ENCODE measurements around the gene SMAD2.
"Not testable (repeated sequence)": the region's sequence is repeated elsewhere in the genome, so short reads cannot be mapped to it uniquely, and the experiment has no call there.

Gene SMAD2

DNA sequence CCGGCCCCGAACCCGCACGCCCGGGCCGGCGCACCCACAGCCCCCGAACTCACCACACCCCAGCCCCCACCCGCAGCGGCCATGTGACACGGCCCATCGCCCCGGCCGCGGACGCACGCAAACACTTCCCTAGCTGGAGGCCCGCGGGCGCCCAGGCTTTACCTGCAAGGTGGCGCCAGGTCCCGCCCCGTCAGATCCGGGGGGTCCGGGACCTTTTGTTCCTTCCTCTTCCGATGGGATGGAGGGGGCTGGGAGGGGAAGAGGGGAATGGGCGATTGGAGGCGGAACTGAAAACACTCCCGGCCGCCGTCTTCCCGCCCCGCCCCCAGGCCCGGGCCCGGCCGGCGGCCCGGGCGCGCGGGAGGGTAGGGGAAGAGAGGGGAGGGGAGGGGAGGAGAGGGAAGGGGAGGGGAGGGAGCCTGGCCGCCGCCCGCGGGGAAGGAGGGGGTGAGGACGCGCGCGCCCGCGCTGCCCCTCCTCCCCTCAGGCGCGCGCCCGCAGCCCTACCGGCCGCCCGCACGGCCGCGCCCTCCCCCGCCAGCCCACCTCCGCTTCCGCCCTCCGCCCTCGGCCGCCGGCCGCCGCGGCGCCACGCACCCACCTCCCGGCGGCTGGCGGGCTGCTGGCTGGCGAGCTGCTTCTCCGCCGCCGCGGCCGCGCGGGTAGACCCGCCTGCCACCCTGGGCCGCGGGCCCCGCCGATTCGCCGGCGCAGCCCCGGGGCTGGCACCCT, at the start of gene SMAD2:
Gene SMAD2, minus strand, starts transcription at position 461 of the 732 bp plus-strand sequence. CDS start 33,903 bp downstream, outside the sequence.
- TF ChIP-seq ZNF274 (IDR thresholded peaks at IDR 0.05; ENCODE audit: low read depth, low read length): no peak

DNA sequence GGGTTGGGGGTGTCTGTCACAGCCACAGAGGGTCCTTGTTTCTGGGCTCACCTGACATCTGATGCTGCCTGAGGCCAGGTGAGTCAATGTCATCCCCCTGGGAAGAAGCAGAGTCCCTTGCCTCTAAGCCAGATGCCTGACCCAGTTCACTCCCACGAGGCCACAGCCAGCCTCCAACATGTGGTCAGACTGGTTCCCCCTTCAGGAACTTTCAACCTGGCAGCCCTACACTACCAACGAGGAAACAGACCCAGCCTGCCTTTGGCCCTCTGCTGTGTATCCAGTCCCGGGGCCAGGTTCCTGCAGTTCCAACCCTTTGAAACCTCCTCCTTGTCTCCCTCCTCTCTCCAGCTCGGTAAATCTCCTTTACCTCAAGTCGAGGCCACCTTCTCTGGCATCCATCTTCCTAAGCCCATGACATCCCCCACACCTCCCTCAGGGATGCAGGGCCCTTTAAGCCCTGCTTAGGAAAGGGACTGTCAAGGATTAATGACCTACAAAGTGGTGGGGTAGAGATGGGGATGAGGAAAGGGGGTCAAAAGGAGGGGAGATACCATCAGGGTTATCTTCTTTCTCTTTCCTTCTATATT, 49.2 kb upstream of the SMAD2 start:
- no peak for TF ChIP-seq ZNF274 (IDR thresholded peaks at IDR 0.05; ENCODE audit: low read depth, low read length)

More for the DNA sequence above, at the start of gene SMAD2:
- peak within 1 kb of the TSS; percentile 95 for H3K4me3 ChIP-seq (ENCODE audit: low read length)

DNA sequence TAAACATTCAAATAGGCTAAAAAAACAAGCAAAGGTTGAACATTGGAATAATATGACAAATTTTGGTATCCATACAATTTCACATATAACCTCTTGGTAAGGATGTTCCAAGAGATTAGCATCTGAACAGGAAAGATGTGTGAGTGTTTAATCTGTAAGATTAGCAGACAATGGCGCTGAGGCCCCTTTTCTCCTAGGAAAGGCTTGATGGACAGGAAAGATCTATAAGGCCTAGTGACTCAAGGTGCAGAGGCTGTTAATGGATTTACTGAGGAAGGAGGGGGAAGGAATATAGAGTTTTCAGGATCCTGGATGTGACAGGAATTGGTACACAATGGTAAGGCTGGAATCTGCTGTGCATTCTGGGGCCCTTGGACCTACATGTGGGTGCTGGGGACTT, 48.1 kb upstream of the SMAD2 start:
- TF ChIP-seq ZNF274 (IDR thresholded peaks at IDR 0.05; ENCODE audit: low read depth, low read length): no peak
- no peak overlapping the region for H3K4me3 ChIP-seq (ENCODE audit: low read length)

More for the DNA sequence above, 49.2 kb upstream of the SMAD2 start:
- H3K4me3 ChIP-seq (ENCODE audit: low read length): no peak overlapping the region

DNA sequence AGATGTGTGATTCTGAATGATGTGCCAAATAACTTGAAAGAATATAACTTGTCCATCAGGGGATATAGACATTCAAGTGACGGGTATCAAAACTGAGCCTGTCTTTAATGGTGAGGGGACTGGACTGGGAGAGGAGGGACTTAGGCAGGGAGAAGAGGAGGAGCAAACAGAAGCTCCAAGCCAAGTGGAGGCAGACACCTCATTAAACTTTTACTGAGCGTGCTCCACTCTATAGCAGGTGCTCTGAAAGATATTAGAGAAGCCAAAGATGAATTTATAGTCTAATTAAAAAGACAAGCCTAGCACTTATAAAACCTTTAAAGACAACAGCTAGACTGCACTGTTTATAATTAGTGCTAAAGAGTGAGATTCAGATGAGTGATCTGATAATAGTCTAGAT, 47.7 kb upstream of the SMAD2 start:
- no peak for TF ChIP-seq ZNF274 (IDR thresholded peaks at IDR 0.05; ENCODE audit: low read depth, low read length)
- no peak overlapping the region for H3K4me3 ChIP-seq (ENCODE audit: low read length)

DNA sequence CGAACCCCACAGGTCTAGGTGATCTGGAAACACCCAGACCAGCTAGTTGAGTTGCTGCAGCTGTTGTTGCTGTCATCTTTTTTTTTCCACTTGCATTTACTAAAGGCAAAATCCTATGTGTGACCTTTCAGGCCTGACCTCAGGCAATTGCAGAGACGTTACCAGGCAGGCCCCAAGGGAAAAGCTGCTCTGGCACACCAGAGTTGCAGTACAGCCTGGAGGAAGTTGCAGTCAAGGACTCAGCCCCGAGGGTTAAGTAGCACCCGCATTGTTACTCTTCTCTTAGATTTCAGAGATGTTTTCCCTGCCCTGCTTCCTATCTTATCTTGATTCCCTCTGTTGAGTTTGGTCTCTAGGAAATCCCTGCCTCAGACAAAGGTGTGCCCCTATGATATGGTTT, 45.2 kb upstream of the SMAD2 start:
- no peak for TF ChIP-seq ZNF274 (IDR thresholded peaks at IDR 0.05; ENCODE audit: low read depth, low read length)
- no peak overlapping the region for H3K4me3 ChIP-seq (ENCODE audit: low read length)

DNA sequence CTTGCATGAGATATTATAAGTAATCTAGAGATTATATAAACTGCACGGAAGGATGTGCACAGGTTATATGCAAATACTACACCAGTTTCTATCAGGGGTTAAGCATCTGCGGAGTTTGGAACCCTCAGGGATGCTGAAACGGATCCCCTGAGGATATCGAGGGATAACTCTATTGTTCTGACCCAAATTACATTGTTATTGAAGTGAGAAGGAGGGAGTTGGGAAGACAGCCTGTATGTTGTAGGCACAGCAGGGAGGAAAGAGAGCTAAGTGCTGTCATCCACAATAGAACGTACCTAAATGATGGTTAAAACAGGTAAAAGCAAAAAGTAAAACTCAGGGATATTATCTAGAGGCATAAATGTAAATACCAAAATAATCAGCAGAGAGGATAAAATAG, 44.6 kb upstream of the SMAD2 start:
- no peak overlapping the region for H3K4me3 ChIP-seq (ENCODE audit: low read length)
- TF ChIP-seq ZNF274 (IDR thresholded peaks at IDR 0.05; ENCODE audit: low read depth, low read length): no peak

DNA sequence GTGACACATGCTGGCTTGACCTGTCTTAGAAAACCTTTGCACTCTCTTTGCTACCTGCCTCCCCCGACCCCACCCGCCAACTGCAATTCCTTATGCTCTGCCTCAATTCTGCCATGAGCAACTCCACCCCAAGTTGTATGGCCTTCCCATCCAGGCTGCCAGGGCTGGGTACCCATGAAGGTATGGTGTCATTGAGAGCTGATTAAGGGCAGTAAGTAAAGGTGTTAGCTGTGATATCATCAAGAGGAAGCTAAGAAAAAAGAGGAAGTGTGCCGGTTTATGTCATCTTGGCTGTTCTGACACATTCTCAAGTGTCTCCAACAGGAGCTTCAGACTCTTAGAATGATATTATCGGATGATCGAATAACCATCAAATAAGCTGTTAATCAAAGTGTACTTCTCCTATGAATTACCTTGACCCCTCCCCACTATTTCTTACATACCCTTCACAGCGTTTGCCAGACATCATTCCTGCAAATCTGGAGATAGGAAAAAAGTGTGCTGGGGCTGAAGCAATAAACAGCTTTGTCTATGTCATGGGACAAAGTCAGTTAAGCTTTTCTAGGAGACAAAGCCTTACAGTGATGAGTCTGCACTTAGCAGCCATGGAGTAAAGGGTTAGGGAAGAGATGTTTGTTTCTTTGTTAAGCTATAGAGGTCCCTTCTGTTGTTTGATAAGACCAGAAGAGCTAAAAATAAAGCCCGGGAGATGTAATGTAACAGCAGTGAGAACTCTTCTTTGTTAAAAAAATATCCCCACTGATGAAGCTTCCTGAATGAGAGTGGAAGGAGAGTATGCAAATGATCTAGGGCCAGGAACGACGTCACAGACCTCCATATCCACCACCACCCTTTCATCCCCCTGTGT, 40.4 kb upstream of the SMAD2 start:
- no peak for TF ChIP-seq ZNF274 (IDR thresholded peaks at IDR 0.05; ENCODE audit: low read depth, low read length)
- H3K4me3 ChIP-seq (ENCODE audit: low read length): no peak overlapping the region

DNA sequence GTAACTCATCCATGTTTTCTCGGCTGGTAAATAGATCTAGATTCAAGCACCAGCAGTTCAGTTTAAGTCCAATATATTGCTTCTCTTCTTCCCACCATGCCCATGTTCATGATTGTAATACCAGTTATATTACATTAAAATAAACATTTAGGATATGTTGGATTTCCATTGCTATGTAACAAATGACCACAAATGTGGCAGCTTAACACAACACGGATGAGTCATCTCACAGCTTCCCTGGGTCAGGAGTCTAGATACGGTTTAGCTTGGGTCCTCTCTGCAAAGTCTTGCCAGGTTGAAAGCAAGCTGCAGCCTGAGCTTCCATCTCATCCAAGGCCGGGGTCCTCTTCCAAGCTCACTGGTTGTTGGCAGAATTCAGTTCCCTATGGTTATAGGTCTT, 39.4 kb upstream of the SMAD2 start:
- H3K4me3 ChIP-seq (ENCODE audit: low read length): no peak overlapping the region
- no peak for TF ChIP-seq ZNF274 (IDR thresholded peaks at IDR 0.05; ENCODE audit: low read depth, low read length)

DNA sequence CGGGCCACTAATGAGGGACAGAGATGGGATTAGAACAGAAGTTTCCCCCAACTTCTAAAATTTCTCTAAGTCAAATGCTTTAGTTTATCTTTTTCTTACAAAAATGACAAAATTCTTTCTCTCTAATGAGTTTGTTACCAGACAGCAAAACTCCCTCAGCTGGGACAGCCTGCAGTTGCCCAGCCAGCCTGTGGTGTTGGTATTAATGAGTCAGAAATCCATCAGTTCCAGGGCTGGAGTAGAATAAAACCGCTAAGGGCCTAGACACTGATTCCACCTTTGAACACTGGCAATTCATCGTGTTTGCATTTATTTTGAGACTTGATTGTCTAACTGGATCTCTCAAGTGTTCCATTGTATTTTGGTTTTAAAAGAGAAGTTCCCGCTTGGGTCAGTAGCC, 38.3 kb upstream of the SMAD2 start:
- H3K4me3 ChIP-seq (ENCODE audit: low read length): no peak overlapping the region
- no peak for TF ChIP-seq ZNF274 (IDR thresholded peaks at IDR 0.05; ENCODE audit: low read depth, low read length)

DNA sequence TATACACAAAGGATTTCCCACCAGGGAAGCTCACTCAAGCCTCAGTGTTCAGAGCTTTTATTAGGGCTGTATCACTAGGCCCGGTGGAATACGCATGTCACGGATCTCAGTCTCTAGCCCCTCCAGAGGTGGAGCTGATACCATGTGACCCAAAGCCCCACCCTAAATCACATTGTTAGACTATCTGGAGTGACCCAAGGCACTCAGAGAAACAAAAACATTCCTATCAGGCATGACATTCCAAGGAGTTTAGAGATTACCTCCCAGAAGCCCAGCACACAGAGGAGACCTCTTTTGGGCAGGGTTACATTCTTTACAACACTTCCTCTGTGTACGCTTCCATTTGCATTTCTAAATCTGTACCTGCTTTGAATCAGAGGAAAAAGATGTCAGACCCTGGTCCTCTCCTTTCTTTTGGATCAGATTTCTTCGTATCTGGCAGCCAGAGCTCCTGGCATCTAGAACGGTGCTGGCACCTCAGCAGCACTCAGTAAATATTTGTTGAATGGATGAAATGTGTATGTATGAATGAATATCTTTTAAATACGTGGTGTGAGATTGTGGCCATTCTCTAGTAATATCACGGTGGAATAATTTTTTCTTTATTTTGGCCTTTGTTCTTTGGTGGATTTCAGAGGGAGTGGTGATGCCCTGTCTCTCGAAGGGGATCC, 37.7 kb upstream of the SMAD2 start:
- TF ChIP-seq ZNF274 (IDR thresholded peaks at IDR 0.05; ENCODE audit: low read depth, low read length): no peak
- H3K4me3 ChIP-seq (ENCODE audit: low read length): no peak overlapping the region

DNA sequence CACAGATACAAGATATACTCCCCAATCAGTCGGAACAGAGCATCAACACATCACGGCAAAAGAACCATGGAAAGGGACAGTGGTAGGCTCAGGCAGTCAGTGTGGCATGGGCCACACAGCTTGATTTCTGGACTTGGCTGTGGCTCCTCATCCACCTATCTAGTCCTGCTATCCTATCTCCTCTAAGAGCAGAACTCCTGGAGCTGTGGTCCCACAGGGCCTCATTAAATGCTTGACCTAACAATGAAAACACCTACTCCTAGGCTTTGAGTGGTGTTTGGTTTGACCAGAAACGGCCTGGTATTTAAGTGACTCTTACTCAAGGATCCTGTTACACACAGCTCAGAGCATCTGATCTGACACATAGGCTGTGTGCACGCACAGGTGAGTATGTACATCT, 33.6 kb upstream of the SMAD2 start:
- TF ChIP-seq ZNF274 (IDR thresholded peaks at IDR 0.05; ENCODE audit: low read depth, low read length): no peak
- H3K4me3 ChIP-seq (ENCODE audit: low read length): no peak overlapping the region

DNA sequence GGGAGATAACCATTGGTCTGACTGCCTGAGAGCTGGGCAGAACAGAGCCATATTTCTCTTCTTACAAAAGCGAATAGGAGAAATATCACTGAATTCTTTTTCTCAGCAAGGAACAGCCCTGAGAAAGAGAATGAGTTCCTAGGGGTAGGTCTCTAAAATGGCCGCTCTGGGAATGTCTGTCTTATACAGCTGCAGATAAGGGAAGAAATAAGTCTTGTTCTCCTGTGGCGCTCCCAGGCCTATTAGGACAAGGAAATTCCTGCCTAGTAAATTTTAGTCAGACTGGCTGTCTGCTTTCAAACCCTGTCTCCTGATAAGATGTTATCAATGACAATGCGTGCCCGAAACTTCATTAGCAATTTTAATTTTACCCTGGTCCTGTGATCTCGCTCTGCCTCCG, 30.5 kb upstream of the SMAD2 start:
- not testable (repeated sequence) for H3K4me3 ChIP-seq (ENCODE audit: low read length)

DNA sequence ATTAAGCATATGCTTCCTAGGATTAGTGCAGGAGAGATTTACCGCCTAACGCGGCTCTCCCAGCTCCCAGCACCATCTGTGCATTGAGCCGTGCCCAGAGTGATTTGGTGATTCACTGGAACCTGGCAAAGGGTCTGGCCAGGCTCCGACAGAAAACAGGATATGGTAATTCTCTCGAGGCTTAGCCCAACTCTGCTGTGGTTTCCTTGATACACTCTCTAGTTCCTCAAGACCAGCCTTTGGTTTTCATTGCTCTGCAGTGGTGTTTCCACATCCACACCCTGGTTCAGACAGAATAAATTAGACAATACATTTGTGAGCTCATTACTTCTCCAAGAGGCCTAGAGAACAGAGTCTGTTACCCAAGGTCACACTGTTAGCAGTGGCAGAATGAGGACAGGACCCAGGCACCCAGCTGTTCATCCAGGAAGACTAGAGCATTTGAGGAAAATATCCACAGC, 23.0 kb upstream of the SMAD2 start:
- no peak for TF ChIP-seq ZNF274 (IDR thresholded peaks at IDR 0.05; ENCODE audit: low read depth, low read length)
- H3K4me3 ChIP-seq (ENCODE audit: low read length): peak overlapping the region; percentile 18; the same call in 1 of the 2 replicates

DNA sequence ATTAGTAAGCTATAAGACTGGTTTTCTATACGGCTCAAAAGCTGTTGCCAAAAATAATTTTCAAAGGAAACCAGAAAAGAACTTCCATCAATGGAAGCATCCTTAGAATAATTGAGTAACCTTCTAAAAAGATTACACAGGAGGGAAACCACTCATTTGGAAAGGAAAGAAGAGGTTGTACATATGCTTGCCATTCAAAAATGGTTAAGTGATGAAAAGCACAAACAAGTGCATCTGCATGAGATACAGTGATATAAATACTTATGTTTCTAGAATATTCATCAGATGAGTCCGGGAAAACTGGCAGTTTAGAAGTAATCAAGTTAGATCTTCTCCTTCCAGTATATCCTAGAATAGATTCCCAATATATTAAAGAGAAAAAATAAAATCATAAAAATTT, 20.1 kb upstream of the SMAD2 start:
- TF ChIP-seq ZNF274 (IDR thresholded peaks at IDR 0.05; ENCODE audit: low read depth, low read length): no peak
- no peak overlapping the region for H3K4me3 ChIP-seq (ENCODE audit: low read length)
